Ovary (tissue), 9 donors: Measurements from ENCODE around the gene SCGB3A1. TPM values are rescaled to one million over a fixed set of nuclear protein-coding genes. Genes with fewer than 3 reads are reported as not detected.

Experiments used
- DNase-seq, 5 donors: peaks; one replicate each; pipeline ENCODE4 v3.0.0-alpha.2; 2019 to 2020
- H3K27ac ChIP-seq, 2 donors: fragments of 200-600 bp; one replicate each; pipeline versions ENCODE4 v1.5.1 to v1.8.0; 2019 to 2022
- H3K27me3 ChIP-seq: fragments of 200-600 bp; one replicate; pipeline ENCODE4 v1.8.0; 2022
- H3K36me3 ChIP-seq: fragments of 200-600 bp; sonication (generic); one replicate; pipeline ENCODE4 v1.5.1; 2019
- H3K4me1 ChIP-seq: one replicate; pipeline ENCODE4 v1.8.1; 2013; ENCODE audit warnings: mild to moderate bottlenecking, moderate library complexity; ENCODE audit not compliant: insufficient read depth
- H3K4me3 ChIP-seq: fragments of 200-600 bp; sonication (generic); one replicate; pipeline ENCODE4 v1.5.1; 2017
- H3K9me3 ChIP-seq, 2 donors: fragments of 200-600 bp in 1 of 2; sonication (generic) in 1 of 2; one replicate each; pipeline versions ENCODE4 v1.5.1 to v1.8.1; 2013 to 2019; ENCODE audit warnings: mild to moderate bottlenecking in 1 of 2, moderate library complexity in 1 of 2
- EP300 ChIP-seq: sonication (generic); formaldehyde crosslinking; IDR thresholded peaks from one replicate; pipeline ENCODE4 v1.6.1; 2017; ENCODE audit warnings: antibody characterized with exemption
- POLR2A ChIP-seq: fragments of 450-650 bp; IDR thresholded peaks from one replicate; pipeline ENCODE4 v1.6.1; 2017; ENCODE audit warnings: antibody characterized with exemption, mild to moderate bottlenecking, moderate library complexity
- WGBS, 3 donors: extraction: QIAGEN DNeasy Blood & Tissue Kit in 1 of 3; methylation state at CpG; one replicate each; pipeline versions ENCODE4 v1.1.5 to v1.1.7; 2013 to 2017; 5-methylcytosine and 5-hydroxymethylcytosine counted together
- intact Hi-C, 4 donors: fragments of 100-400 bp; cut with DNase I; formaldehyde crosslinking; loops; one replicate each; pipeline versions ENCODE4 v1.11.0 to v1.15.1; 2022 to 2023
- polyA plus RNA-seq, 2 donors: library from polyadenylated mRNA; stranded (reverse); fragments of 200-250 nt in 1 of 2; fragments of 350-450 nt in 1 of 2; fragmentation: Illumina TruSeq in 1 of 2; extraction: RNeasy Lipid Tissue Mini Kit (QIAGEN cat#74804) in 1 of 2; gene quantifications; one replicate each; pipeline ENCODE4 v1.2.3, GENCODE V29; 2013 to 2014
- total RNA-seq, 7 donors: library from RNA; depleted of rRNA in 2 of 7; stranded (reverse); fragments of >200 nt in 2 of 7; fragmentation: NEBNext Ultra II Directional in 3 of 7; extraction: Animal tissue kit (Norgen Biotek cat#: 25700) in 3 of 7; gene quantifications; one replicate each; pipeline versions ENCODE4 v1.1.0 to v1.2.4, GENCODE V29; 2016 to 2023
- TF ChIP-seq, protein P1 (sequence below), 3 donors: fragments of 450-650 bp in 2 of 3; fragments of 200-600 bp in 1 of 3; IDR thresholded peaks; one replicate each; pipeline versions ENCODE4 v1.5.1 to v1.8.0; 2016 to 2022; ENCODE audit warnings: antibody characterized with exemption in 3 of 3, mild to moderate bottlenecking in 1 of 3
- donor health status: DM: no; HTN: no; CAD: no; lungs with moderate emphysema.
- donor health status: DM: no; HTN: no; CAD: no.
- donor health status: Bipolar disorder and iron deficiency.
- donor health status: DM: yes; HTN: yes; CAD: no.
- donor health status: DM: no; HTN: no; CAD: no.
- donor health status: DM: yes; HTN: yes; CAD: no.

SCGB3A1 gene
- total and polyA plus RNA-seq, 9 donors, result 1.5 to 18.7 (median 2.7) TPM; not detected in 4

DNA sequence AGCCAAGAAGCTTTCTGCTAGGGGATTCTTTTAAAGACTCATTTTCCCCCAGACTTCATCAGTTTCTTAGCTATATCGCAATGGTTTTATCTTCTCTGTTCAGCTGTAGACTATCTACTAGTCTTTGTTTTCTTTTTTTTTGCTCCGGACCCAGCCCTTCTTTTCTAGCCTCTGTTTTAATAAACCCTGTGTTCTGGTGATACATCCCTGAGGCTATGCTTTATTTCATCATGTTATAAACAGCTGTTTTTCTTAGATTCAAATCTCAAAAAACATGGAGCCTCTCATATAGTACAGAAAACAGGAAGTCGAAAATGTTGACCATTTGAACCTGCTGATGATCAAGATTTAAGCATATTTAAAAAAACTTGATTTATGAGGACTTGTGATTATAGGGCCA is 37.8 kb downstream of the SCGB3A1 start:
- intact Hi-C loops, result no loop called here
- H3K27ac ChIP-seq, result no peak overlapping the region
- no peaks in the 10 kb centered on the region for H3K36me3 ChIP-seq
- H3K4me1 ChIP-seq, result peaks cover under 1% of the 10 kb centered on the region
- H3K4me3 ChIP-seq, result no peak overlapping the region
- TF ChIP-seq, protein P1, sequence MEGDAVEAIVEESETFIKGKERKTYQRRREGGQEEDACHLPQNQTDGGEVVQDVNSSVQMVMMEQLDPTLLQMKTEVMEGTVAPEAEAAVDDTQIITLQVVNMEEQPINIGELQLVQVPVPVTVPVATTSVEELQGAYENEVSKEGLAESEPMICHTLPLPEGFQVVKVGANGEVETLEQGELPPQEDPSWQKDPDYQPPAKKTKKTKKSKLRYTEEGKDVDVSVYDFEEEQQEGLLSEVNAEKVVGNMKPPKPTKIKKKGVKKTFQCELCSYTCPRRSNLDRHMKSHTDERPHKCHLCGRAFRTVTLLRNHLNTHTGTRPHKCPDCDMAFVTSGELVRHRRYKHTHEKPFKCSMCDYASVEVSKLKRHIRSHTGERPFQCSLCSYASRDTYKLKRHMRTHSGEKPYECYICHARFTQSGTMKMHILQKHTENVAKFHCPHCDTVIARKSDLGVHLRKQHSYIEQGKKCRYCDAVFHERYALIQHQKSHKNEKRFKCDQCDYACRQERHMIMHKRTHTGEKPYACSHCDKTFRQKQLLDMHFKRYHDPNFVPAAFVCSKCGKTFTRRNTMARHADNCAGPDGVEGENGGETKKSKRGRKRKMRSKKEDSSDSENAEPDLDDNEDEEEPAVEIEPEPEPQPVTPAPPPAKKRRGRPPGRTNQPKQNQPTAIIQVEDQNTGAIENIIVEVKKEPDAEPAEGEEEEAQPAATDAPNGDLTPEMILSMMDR (IDR thresholded peaks at IDR 0.05), result no peak
- no peak for TF ChIP-seq POLR2A
- TF ChIP-seq EP300, result no peak
- no peaks in the 10 kb centered on the region for H3K27me3 ChIP-seq
- WGBS, 3 donors, result 76 to 85% (median 76%) methylated on average over 3 of the region's 3 CpGs
- no peak for DNase-seq
- no peaks in the 10 kb centered on the region for H3K9me3 ChIP-seq

DNA sequence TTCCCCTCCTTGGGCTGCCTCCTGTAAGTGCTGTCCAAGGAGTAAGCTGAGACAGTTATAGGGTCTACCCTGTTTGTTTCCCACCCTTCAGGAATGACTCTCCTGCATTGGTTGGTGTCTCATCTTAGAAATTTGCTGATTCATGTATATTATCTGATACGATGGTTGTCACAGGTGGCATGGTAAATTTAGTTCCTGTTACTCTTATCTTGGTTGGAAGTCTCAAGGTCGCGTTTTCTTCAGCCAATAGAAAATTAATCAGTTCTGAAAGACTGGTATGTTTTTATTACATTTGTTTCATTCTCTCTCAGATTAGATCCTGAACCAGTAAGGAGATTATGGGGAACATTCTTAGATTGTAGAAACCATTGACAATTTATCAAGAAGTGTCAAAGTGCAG is 42.7 kb downstream of the SCGB3A1 start:
- no peak for DNase-seq
- TF ChIP-seq, protein P1 (IDR thresholded peaks at IDR 0.05), result no peak
- TF ChIP-seq EP300 (no peak), POLR2A (no peak)
- H3K36me3 ChIP-seq, result no peaks in the 10 kb centered on the region
- no peaks in the 10 kb centered on the region for H3K9me3 ChIP-seq
- intact Hi-C loops, result no loop called here
- H3K27me3 ChIP-seq, result no peaks in the 10 kb centered on the region
- WGBS, 3 donors, result 41 to 62% (median 47%) methylated on average over 3 of the region's 3 CpGs
- no peak overlapping the region for H3K27ac ChIP-seq
- peaks cover 3% of the 10 kb centered on the region for H3K4me1 ChIP-seq
- no peak overlapping the region for H3K4me3 ChIP-seq

- WGBS, 3 donors, result 96 to 99% (median 99%) methylated on average over 3 of the region's 3 CpGs
- Histone ChIP-seq H3K27ac (no peak overlapping the region), H3K4me3 (no peak overlapping the region), H3K27me3 (no peaks in the 10 kb centered on the region), H3K9me3 (no peaks in the 10 kb centered on the region), H3K36me3 (no peaks in the 10 kb centered on the region), H3K4me1 (peaks cover 3% of the 10 kb centered on the region)
- intact Hi-C loops, result no loop called here
- no peak for DNase-seq
- TF ChIP-seq, protein P1 (IDR thresholded peaks at IDR 0.05), result no peak
- TF ChIP-seq EP300, result no peak
- no peak for TF ChIP-seq POLR2A
Measured at GRCh38 chr5:180545248-180545647, 46.1 kb downstream of the SCGB3A1 start.

GRCh38 chr5:180541710-180542109 is 49.6 kb downstream of the SCGB3A1 start:
- Histone ChIP-seq H3K27ac (no peak overlapping the region), H3K9me3 (no peaks in the 10 kb centered on the region), H3K36me3 (no peaks in the 10 kb centered on the region), H3K4me1 (no peaks in the 10 kb centered on the region), H3K4me3 (no peak overlapping the region), H3K27me3 (no peaks in the 10 kb centered on the region)
- no peak for TF ChIP-seq POLR2A
- TF ChIP-seq, protein P1 (IDR thresholded peaks at IDR 0.05), result no peak
- no peak for TF ChIP-seq EP300
- intact Hi-C loops, result no loop called here
- DNase-seq, result no peak
- 86 to 94% (median 93%) methylated on average over 9 of the region's 9 CpGs for WGBS, 3 donors

Other genes starting within 250 kb of the SCGB3A1 start
- gene GFPT2, start 238.2 kb downstream of the SCGB3A1 start, total RNA-seq, result 100 to 1,000 TPM in 1 of 7 donors, 10 to 100 TPM in 6; 34.0 to 135 (median 42.4) TPM
- 10 to 100 TPM; 18.5 to 29.2 TPM for gene GFPT2, start 238.2 kb downstream of the SCGB3A1 start, polyA plus RNA-seq
- gene CNOT6, start 97.1 kb downstream of the SCGB3A1 start, total RNA-seq, result 10 to 100 TPM; 12.5 to 24.9 (median 16.5) TPM
- 10 to 100 TPM; 10.3 to 11.4 TPM for gene CNOT6, start 97.1 kb downstream of the SCGB3A1 start, polyA plus RNA-seq
- 10 to 100 TPM in 3 of 7 donors, 1 to 10 TPM in 4; 4.1 to 18.5 (median 7.0) TPM for gene FLT4, start 58.1 kb upstream of the SCGB3A1 start, total RNA-seq
- gene FLT4, start 58.1 kb upstream of the SCGB3A1 start, polyA plus RNA-seq, result 10 to 100 TPM in 1 of 2 donors, 1 to 10 TPM in 1; 3.3 to 12.2 TPM
- gene OR2Y1, start 148.6 kb upstream of the SCGB3A1 start, total RNA-seq, result not detected
- gene OR2Y1, start 148.6 kb upstream of the SCGB3A1 start, polyA plus RNA-seq, result not detected
- gene MGAT1, start 211.3 kb upstream of the SCGB3A1 start, total RNA-seq, result 100 to 1,000 TPM in 5 of 7 donors, 10 to 100 TPM in 2; 84.0 to 154 (median 131) TPM
- 100 to 1,000 TPM in 1 of 2 donors, 10 to 100 TPM in 1; 66.6 to 128 TPM for gene MGAT1, start 211.3 kb upstream of the SCGB3A1 start, polyA plus RNA-seq